ENCODE measurements around the gene ABCA4.

ABCA4 gene

DNA sequence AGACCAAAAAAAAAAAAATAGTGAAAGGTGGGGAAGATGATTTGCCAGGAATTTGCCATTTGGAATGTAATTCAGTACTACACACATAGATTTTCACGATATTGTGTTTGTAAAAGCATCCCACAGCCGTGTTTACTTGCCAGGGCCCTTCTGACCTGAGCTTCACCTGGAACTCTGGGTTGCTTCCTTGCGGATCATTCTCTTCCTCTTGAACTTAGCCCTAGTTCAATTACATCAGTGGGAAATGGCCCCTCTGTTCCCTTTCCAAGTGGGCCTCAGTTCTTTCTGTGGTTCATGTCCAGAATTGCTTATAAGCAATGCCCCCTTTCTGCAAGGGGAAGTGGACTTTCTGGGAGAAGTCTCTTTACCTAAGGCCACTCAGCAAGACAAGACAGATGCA, 41.0 kb downstream of the ABCA4 start:
- DNase-seq: no peak

DNA sequence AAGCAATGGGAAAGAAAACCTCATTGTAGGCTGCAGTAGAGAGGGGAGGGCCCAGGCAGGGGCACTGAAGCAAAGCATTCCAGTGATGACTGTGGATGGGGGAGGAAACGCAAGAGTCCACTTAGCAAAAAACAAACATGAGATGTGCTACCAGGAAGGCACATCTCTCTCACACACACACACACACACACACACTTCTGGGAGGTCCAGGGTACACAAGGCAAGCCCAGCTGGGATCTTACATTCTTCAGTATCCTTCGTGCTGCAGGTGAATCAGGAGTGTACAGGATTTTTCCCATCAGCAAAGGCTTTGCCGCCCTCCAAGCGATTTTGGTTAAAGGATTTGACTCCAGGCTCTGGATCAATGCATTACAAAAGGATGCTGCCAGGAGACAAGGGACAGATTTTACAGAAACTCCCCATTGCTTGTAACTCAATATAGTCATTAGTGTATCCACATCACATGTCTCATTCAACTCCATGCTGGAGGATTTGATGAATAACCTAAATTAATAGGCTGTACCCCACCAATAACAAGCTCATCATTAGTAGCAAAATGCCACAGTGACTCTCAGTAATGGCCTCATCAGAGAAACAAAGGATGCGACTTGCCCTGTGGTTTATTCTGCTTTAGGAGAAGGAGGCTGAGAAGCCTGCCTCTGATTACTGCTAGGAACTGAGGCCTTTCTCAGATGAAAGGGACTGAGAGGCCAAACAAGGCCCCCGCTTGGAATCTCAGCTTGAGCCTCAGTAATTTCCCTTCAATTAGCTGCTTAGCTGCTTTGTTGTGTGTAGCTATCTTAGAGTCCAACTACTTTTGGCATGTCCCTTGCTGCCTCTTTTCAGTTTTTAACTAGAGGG, 41.6 kb downstream of the ABCA4 start:
- no peak for DNase-seq

DNA sequence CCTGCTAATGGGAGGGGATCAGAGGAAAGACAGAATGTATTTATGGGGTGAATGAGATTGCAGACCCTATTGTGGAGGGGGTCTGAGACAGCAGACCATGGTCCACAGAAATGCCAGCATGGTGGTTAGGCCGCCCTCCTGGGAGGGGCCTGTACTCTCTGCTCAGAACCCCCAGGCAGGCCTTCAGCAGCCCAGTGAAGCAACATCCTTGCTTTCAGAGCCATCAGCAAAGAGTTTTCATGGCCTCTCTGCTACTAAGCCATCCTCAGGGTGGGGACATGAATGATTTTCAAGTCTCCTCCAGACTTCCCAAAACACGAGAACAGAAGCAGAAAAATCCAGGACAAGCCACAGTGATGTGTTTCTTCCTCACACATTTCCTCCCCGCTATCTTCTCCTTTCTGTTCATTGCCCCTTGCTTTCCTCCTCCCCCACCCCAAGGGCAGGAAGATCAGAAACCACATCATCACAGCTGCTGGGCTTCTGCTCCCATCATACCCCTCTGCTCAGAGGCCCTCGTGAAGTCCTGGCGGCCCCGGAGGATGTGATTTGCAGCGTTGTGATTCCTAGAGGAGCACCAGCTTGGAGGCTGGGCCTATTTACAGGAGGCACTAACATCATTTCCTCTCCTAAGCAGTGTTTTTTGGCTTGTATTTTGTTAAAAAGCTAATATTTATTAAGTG, 48.0 kb downstream of the ABCA4 start:
- no peak for DNase-seq

DNA sequence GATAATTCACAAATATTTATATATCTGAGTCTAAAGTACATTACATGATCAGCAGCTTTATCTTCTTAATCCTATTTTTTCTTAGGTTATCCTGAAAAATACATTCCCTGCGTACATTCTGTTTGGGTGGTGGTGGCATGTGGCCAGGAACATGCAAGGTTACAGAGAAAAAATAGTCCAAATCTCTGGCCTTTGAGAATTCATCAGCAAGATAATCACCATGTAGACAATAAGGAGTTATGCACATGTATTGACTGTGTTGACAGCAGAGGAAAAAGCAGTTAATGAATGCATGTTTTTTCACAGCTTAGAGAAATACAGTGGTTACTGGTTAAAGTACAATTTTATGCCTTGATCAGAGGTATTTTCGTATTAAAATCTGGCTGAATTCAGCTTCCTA, 49.0 kb downstream of the ABCA4 start:
- DNase-seq: no peak

DNA sequence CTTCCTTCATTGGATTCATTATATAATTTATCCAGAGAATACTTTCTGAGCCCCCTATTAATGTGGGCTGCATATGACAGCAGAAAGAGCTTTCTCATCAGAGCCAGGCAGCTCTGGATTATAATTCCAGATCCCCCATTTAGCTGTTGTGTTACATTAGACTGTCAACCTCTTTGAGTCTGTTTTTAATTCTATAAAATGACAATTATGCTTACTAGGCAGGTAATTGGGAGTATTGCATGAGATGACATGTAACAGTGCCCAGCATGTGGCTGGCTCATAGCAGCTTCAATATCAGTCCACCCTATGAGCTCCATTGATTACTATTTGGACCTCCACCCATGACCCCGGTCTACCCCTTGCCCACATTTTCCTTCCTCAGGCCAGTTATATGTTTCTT, 49.6 kb downstream of the ABCA4 start:
- no peak for DNase-seq

DNA sequence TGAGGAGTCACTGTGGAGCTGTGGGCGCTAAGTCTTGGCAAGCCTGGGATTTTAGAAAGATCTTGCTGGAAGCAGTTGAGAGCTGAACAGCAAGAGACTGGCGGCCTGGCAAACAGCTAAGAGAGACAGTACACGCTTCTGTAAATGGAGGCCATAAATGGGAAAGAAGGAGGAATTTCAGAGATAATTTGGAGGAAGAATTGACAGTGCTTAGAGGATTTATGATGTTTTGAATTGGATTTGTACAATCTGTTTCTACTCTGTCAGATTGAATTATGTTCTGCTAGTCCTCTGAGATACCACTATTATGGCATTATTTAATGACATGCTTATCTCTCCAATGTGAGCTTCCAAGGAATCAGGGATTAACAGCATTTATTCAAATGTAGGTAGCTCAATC, 50.1 kb downstream of the ABCA4 start:
- no peak for DNase-seq

DNA sequence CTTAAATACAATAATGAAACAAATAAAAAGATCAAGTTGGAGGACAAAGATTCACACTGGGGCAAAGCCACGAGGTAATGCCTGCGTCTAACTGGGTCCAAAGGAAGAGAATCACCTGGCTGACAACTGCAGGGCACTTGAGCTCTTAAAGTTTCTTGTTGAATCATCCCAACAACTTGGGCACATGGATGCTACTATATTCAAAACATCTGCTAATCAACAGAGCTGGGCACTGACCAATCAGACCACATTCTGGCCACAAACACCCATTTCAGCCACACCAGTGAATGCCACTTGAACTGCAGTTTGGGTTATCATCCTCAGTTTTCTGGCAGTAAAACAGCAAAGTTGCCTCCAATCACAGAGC, 51.0 kb downstream of the ABCA4 start:
- no peak for DNase-seq

DNA sequence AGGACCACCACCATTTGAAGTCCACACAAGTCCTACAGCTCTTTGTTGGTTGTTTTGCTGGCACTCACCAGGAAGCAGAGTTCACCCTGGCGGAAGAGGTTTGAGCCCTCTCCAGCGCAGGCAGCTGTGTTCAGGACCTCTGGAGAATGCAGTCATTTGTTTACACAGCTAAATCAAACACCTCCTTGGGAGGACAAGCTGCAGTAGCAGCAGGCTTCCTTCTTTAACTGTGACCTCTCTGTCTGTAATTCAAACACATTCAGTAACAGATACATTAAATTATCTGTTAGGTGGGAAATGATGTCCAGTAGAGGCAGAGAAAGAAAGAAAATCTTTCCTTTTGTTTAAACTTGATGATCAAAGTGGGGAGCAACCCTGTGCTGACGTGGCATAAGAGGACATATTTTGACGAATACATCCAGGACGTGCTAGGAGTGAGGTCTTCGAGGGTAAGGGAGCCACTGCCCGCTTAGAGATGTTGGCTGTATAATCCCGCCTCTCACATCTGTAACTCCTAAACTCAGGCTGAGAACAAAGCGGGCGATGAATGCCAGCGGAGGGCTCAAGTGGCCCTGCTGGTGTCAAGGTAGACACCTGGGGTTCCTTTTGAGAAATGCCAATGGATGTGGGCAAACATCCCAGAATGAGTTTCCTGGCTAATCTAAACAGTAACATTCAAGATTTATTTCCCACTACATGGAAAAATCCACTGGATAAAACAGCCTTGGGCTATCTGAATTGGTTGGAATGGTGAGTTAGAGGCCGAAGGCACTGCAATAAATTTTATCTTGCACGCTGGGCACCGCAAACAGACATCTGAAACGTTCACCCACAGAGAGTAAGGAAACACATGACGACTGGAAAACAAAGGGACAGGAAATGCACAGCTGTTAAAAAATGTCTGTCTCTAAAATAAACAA, 51.7 kb downstream of the ABCA4 start:
- DNase-seq: peak; percentile 10

DNA sequence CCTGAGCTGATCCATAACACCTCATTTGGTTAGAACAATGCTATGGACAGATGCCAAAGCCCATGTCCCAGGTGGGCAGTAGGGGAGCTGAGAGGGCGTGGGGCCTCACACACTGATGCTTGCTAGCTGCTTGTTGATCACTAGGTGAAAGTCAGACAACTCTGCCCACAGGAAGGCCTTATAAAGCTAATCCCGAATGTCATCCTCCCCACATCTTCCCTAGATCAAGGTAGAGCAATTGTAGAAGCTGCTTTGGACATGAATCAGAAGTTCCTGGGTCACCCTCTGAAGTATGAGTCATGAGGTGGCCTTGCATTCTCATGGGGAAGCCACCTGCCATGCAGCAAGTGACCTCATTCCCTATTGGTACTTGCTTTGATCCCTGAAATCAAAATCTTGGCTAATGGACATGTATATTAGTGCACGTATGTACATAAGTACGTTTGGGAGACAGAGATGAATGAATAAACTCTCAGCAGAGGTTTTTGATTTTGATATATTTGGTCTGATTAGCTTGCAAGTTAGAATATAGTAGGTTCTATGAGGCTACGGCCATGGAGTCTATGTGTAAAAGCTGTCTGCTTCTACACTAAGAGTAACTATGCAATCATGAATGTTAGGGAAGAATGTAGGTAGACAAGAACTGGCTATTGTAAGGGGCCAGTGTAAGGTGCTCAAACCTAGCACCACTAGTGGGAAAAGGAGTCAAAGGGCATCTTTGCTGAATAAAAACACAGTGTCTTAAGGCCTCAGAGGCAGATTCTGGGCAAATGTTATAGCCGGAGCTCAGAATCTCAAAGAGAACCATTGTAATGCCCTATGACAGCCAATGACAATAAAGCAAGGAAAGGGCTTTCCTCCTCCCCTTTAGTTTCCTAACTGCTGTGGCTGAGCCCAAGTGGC, 52.6 kb downstream of the ABCA4 start:
- no peak for DNase-seq

DNA sequence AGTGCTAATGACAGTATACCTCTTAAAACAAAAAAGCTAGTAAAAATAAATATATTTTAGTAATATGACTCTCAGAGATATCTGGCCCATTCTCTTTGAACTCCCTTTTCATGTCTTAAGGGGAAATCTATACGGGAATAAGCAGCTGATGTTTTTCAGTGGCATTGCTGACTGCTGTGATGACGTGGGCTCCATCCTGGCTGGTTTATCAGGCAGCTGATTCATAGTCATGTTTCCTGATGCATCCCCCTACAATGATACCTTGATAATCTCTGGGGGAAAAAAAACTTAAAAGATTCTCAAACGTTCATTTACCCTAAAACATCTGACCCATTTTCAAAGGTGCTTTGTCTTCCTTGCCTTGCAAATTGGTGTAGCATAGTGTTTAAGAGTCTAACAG, 53.8 kb downstream of the ABCA4 start:
- DNase-seq: no peak

DNA sequence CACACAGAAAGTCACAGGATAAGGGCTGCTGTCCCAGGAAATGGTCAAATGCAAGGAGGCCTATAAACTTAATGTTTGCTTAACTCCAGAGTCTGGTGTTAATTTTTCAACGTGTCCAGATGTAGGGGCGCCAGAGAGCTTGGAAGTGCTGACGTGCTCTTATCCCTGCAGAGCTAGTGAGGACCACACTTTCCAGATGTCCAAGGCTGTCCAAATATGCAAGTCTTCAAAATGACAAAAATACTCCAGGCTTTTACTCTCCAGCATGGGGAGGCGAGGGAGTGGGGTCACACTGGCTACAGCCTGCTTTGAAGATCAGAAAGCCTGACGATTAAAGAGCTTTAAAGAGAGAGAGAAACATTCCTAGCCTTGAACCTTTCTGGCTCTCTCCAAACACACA, 57.6 kb downstream of the ABCA4 start:
- no peak for DNase-seq

DNA sequence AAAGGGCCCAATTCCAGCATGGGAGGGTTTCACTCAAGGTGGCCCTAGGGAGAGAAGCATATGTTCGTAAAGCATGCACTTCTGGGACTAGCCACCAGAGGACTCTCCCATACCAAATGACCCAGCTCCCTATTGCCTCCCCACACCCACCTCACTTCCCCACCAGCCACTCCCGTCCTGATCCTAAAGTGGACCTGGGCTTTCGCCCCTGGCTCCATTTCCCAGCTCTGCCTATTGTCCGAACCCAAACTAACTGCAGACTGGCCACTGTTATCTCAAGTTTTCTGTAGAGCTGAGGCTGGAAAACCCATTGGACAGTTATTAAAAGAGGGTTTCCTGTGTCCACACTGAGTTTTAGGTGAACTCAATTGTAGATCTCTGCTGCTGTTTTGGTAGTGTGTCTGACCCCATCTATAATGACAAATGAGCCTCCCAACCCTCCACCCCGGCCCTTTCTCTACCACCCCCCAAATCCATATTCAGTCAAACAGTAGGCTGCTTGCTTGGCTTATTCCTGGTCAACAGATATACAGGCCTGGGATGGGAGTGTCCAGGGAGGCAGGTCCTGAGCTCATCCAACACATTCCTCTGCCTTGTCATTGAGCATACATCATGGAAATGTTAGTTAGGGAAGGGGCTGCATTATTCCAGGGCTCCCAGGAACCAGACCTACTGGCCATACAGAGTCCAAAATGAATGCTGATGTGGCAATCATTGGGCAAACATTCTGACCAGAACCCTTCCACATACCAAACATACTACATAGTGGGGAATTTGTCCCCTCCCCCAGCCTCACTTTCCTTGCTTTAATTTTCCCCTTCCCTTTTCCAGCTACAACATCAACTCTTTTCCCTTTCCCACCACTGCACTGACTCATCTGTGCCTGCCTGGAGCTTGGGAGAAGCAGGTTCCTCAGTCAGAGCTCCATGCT, 59.2 kb downstream of the ABCA4 start:
- DNase-seq: peak; percentile 3

DNA sequence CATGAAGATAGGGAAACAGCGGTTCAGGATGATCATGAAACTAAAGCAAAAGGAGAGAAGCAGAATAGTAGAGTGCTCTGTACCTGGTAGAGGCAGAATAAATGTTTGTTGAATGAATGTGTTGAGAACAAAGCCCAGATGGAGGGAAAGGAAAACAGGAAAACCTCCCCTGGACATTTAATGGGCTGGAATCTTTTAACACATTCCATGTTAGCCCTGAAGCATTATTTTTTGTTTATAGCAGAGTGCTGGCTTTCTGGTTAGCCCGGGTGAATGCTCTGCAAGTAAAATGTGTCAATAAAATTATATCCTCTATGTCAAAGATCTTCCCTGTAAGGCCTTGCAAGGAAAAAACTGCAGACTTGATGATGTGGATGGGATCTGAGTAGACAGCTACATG, 60.2 kb downstream of the ABCA4 start:
- no peak for DNase-seq

DNA sequence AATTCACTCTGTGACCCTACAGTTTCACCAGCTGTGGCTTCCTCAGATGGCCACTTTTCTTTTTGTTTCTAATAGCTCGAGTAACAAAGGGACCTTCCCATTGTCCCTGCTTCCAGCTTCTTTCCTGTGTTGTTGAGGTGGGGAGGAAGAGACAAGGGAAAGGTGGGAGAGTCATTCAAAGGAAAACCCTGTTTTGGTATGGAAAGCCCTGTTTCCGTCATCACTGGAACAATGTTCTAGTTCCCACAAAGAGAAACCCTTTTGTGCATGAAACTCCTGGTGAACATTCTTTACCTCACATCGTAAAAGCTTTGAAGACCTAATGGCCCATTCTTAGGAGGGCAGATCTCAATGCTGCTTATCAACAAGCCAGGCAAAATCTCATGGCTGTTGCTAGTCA, 62.2 kb downstream of the ABCA4 start:
- no peak for DNase-seq

DNA sequence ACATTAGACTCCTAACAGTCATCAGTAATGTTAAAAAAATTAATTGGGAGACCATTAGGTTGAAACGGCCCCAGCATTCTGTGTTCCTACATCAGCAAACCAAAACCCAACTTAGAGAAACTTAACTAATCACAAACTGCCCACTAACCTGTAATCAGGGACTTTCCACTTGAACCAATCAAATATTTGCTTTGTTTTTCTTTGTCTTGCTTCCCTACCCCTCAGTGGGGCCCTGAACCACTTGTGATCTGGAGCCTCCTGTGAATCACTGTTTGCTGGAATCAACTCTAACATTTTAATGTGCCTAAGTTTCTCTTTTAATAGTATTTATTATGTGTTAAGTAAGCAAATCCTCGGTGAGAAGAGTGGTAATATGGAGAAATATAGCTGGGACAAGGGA, 64.0 kb downstream of the ABCA4 start:
- DNase-seq: no peak

DNA sequence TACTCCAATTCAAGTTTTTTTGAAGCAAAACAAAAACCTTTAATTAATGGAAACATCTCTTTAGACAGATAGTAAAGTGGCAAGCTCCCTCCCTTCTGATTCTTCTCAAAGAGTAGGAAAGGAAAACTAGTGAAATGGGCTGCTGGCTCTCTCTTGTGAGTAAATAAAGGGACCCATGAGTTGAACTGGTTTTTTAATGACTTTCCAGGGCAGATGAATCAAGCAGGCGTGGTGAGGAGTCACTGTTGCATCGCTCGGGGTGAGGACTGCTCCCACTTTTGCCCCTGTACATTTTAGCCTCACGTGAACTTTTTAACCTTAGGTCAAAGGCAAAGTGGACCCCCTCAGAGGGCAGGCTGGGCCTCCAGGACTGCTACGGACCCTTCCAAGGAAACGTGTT, 64.8 kb downstream of the ABCA4 start:
- DNase-seq: no peak

DNA sequence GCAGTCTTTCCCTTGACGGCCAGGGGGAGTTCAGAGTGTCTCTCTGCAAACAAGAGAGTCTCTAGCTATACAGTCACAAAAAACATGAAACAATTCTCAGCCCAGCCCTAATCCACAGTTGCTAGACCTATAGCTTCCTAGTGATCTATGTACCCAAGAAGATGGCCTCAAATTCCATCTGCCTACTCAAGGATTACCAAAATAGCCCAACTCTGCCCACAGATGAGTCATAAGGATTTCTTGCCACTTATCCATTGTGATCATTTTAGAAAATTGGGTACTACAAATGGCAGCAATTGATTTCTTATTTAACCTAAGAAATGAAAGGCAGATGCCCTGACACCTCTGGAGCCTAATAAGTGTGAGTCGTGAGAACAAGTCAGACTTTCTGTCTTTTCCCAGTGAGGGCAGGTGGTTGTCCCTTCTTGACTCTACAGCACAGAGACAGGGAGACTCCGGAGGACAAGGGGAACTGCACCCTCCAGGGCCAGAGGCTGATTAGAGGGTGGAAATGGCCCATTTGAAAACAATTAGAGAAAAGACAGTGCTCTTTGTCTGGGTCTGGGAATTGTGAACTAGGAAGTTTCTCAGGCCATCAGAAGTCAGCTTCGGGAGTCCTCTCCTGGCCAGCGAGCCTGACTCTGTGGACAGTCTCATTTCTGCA, 65.4 kb downstream of the ABCA4 start:
- no peak for DNase-seq

DNA sequence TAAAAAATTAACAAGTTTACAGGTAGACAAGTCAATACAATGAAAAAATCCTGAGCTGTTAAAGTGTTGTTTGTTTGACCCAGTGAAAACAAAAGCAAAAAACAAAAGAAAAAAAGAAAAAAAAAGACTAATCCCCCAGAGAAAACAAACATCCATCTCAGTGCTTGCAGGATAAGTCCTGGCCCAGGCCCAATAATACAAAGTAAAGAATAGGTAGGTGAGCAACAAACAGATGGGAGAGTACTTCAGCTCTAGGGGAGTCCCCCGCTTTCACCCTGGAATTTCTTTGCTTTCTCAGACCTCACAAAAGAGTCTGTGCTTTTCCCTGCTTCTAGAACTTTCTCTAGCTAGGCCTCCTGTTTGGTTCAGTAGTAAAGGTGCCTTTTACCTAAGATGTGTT, 70.3 kb downstream of the ABCA4 start:
- DNase-seq: no peak

DNA sequence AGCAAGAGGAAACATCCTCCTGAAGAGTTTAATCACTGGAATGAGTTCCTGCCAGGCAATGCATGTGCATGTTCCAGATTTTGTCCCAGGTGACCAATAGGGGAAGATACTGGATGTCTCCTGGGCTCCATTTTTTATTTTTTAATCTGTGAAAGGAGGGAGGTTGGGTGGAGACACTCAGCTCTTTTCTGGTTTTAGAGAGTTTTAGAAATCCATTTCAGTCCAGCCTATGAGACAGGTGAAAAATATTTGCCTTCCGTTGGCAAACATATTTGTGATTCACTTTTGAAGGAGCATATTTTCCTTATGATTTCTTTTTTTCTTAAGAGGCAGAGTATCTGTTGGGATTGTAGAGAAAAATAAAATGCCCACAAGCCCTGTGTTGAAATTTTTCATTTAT, 70.7 kb downstream of the ABCA4 start:
- DNase-seq: no peak

DNA sequence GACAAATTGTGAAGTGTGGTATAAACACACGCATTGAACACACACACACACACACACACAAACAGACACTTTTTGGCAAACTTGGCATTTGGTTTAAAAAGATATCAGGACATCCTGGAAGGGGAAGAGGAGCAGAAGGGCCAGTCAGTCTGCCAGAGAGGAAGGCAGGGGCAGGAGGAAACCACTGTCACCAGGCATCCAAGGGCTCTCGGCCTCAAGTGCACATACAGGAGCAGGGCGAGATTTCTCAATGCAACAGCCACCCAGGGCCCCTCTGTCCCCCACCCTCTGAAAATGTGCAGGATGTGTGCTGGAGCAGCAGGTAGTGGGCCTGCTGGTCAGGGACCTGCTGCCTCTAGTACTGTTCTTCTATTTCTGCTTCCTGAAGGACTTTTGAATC, 71.2 kb downstream of the ABCA4 start:
- no peak for DNase-seq

All from NCI-H187 treated with DMSO at 0.1 percent for 48 hours (cell line).